Adrenal gland (tissue), 12 donors: Measurements from ENCODE around the gene ERO1A. TPM values are rescaled to one million over a fixed set of nuclear protein-coding genes. Genes with fewer than 3 reads are reported as not detected.

ENCODE experiments used
- DNase-seq, 7 donors: peaks; one replicate each; pipeline ENCODE4 v3.0.0-alpha.2; 2019 to 2020
- H3K27ac ChIP-seq, 5 donors: fragments of 200-600 bp; sonication (generic) in 4 of 5; 1 replicate in 3 of 5; 2 replicates in 2 of 5; pipeline versions ENCODE4 v1.5.1 to v1.8.0; 2016 to 2020; ENCODE audit warnings: mild to moderate bottlenecking in 1 of 5
- H3K27me3 ChIP-seq: fragments of 200-600 bp; 2 replicates; pipeline ENCODE4 v1.8.0; 2021
- H3K36me3 ChIP-seq, 2 donors: fragments of 200-600 bp; replicated peaks in 1 of 2; 1 replicate in 1 of 2; 2 replicates in 1 of 2; pipeline versions ENCODE4 v1.5.1 to v1.8.0; 2018 to 2022
- H3K4me1 ChIP-seq, 2 donors: fragments of 200-600 bp; replicated peaks in 1 of 2; 1 replicate in 1 of 2; 2 replicates in 1 of 2; pipeline versions ENCODE4 v1.5.1 to v1.8.0; 2018 to 2021
- H3K4me3 ChIP-seq, 4 donors: fragments of 200-600 bp; sonication (generic) in 3 of 4; one replicate each; pipeline ENCODE4 v1.5.1; 2016 to 2018
- H3K9me3 ChIP-seq, 3 donors: fragments of 200-600 bp; sonication (generic) in 1 of 3; replicated peaks in 1 of 3; 1 replicate in 2 of 3; 2 replicates in 1 of 3; pipeline versions ENCODE4 v1.5.1 to v1.8.0; 2016 to 2021
- CTCF ChIP-seq, 6 experiments: fragments of 450-650 bp in 4 of 6; fragments of 200-600 bp in 2 of 6; sonication (generic) in 1 of 6; IDR thresholded peaks; 1 replicate in 5 of 6; 2 replicates in 1 of 6; pipeline versions ENCODE4 v1.5.1 to v1.8.0; 2016 to 2021; ENCODE audit warnings: antibody characterized with exemption in 6 of 6, mild to moderate bottlenecking in 2 of 6, moderate library complexity in 1 of 6
- POLR2A ChIP-seq, 2 donors: fragments of 450-650 bp; IDR thresholded peaks; one replicate each; pipeline ENCODE4 v1.6.1; 2017; ENCODE audit warnings: antibody characterized with exemption in 2 of 2, mild to moderate bottlenecking in 2 of 2, moderate library complexity in 1 of 2
- WGBS, 4 donors: extraction: QIAGEN DNeasy Blood & Tissue Kit in 2 of 4; methylation state at CpG; one replicate each; pipeline versions ENCODE4 v1.1.5 to v1.1.7; 2013 to 2017; 5-methylcytosine and 5-hydroxymethylcytosine counted together
- intact Hi-C, 2 donors: fragments of 100-400 bp; cut with DNase I; formaldehyde crosslinking; loops; one replicate each; pipeline versions ENCODE4 v1.14.1 to v1.15.0; 2022 to 2023
- polyA plus RNA-seq, 3 donors: library from polyadenylated mRNA; stranded (reverse); fragments of 200-250 nt in 2 of 3; fragments of 350-450 nt in 1 of 3; fragmentation: Illumina TruSeq in 1 of 3; extraction: RNeasy Lipid Tissue Mini Kit (QIAGEN cat#74804) in 1 of 3; gene quantifications; one replicate each; pipeline ENCODE4 v1.2.3, GENCODE V29; 2013 to 2014
- total RNA-seq, 9 donors: library from RNA; depleted of rRNA in 4 of 9; stranded (reverse); fragments of >200 nt in 4 of 9; fragments of 120-200 nt in 1 of 9; fragmentation: NEBNext Ultra II Directional in 1 of 9; extraction: Animal tissue kit (Norgen Biotek cat#: 25700) in 1 of 9; gene quantifications; one replicate each; pipeline versions ENCODE4 v1.1.0 to v1.2.4, GENCODE V29; 2013 to 2023
- donor health status: healthy with polysubstance abuse.
- donor health status: Bipolar disorder and iron deficiency.
- donor health status: DM: yes; HTN: yes; CAD: no.
- donor health status: DM: no; HTN: no; CAD: no.
- donor health status: DM: no; HTN: no; CAD: no.
- donor health status: DM: yes; HTN: yes; CAD: no.

The ERO1A gene
- total and polyA plus RNA-seq, 12 donors: 8.8 to 35.2 (median 22.2) TPM

GRCh38 chr14:52694761-52695480, 437 bp downstream of the ERO1A start:
- peak in 6 of 7 donors; percentile 38 to 64 (median 44) for DNase-seq
- Histone ChIP-seq H3K27ac (peak overlapping the region; percentile 96 to 100 (median 97)), H3K36me3 (no peaks in the 10 kb centered on the region), H3K27me3 (no peaks in the 10 kb centered on the region), H3K9me3 (no peaks in the 10 kb centered on the region), H3K4me1 (peaks cover 5 to 33% of the 10 kb centered on the region in 2 donors), H3K4me3 (peak overlapping the region; percentile 63 to 92 (median 82))
- TF ChIP-seq POLR2A (IDR thresholded peaks at IDR 0.05) (no peak), CTCF (IDR thresholded peaks at IDR 0.05) (peak in 1 of 6 experiments; percentile 14)
- 0 to 2% (median 1%) methylated on average over 9 to 46 of the region's 46 CpGs for WGBS, 4 donors
- intact Hi-C loops: loop anchor here in 1 of 2 donors (10.0 kb wide), 1 partner anchor 150 kb away; no protein-coding TSS in a partner anchor

DNA sequence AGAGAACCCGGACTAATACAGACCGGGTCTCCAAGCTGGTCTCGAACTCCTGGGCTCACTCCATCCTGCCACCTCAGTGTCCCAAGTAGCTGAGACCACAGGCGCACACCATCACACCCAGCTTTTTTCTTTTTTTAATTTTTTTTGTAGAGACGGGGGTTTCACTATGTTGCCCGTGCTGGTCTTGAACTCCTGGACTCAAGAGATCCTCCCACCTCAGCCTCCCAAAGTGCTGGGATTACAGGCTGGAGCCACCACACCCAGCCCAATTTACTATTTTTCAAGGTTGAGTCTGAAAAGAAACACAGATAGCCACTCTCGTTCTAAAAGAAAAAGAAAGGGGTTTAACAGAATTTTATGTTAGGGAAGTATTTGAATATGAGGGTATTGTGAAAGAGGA, 1.8 kb downstream of the ERO1A start:
- Histone ChIP-seq H3K9me3 (no peaks in the 10 kb centered on the region), H3K36me3 (no peaks in the 10 kb centered on the region), H3K4me1 (peaks cover 5 to 33% of the 10 kb centered on the region in 2 donors), H3K27ac (no peak overlapping the region), H3K27me3 (no peaks in the 10 kb centered on the region), H3K4me3 (no peak overlapping the region)
- intact Hi-C loops: loop anchor here in 1 of 2 donors (10.0 kb wide), 1 partner anchor 149 kb away; no protein-coding TSS in a partner anchor
- no peak for DNase-seq
- TF ChIP-seq POLR2A (IDR thresholded peaks at IDR 0.05) (no peak), CTCF (IDR thresholded peaks at IDR 0.05) (no peak)
- 90 to 93% (median 92%) methylated on average over 7 of the region's 7 CpGs for WGBS, 4 donors

GRCh38 chr14:52693036-52693435, 2.3 kb downstream of the ERO1A start:
- intact Hi-C loops: loop anchor here in 1 of 2 donors (10.0 kb wide), 1 partner anchor 148 kb away; no protein-coding TSS in a partner anchor
- no peak overlapping the region for H3K27ac ChIP-seq
- 71 to 79% (median 75%) methylated on average over 3 of the region's 3 CpGs for WGBS, 4 donors

More at GRCh38 chr14:52693036-52693435, 2.3 kb downstream of the ERO1A start:
- DNase-seq: no peak
- Histone ChIP-seq H3K36me3 (no peaks in the 10 kb centered on the region), H3K4me3 (no peak overlapping the region), H3K27me3 (no peaks in the 10 kb centered on the region), H3K9me3 (no peaks in the 10 kb centered on the region), H3K4me1 (peaks cover 5 to 33% of the 10 kb centered on the region in 2 donors)
- no peak for TF ChIP-seq POLR2A (IDR thresholded peaks at IDR 0.05)
- no peak for TF ChIP-seq CTCF (IDR thresholded peaks at IDR 0.05)
